ENCODE results near the gene SMAD3.

GRCh38 chr15:67218428-67218827 lies 153.0 kb downstream of the SMAD3 start:
- TF ChIP-seq ZNF274 (IDR thresholded peaks at IDR 0.05; ENCODE audit: insufficient read depth, insufficient read length) (no peak), JUND (IDR thresholded peaks at IDR 0.05; ENCODE audit: low read depth, low read length) (no peak), POLR2A (IDR thresholded peaks at IDR 0.05; ENCODE audit: low read depth, low read length) (no peak), POLR2AphosphoS5 (IDR thresholded peaks at IDR 0.05; ENCODE audit: low read length) (no peak), BRCA1 (IDR thresholded peaks at IDR 0.05; ENCODE audit: low read depth, low read length) (no peak), KDM1A (IDR thresholded peaks at IDR 0.05; ENCODE audit: borderline replicate concordance) (no peak)
